DND-41 (cell line): ENCODE data around the gene BAIAP2.

ENCODE experiments used
- EZH2 ChIP-seq: IDR thresholded peaks from 3 replicates; pipeline ENCODE4 v1.6.1; 2012; ENCODE audit warnings: borderline replicate concordance, low read depth, mild to moderate bottlenecking, moderate library complexity, low read length, inconsistent platforms; ENCODE audit not compliant: severe bottlenecking
- TF ChIP-seq, protein P1 (sequence below): IDR thresholded peaks from 2 replicates; pipeline ENCODE4 v1.5.1; 2012; ENCODE audit warnings: borderline replicate concordance, low read length, moderate library complexity, mild to moderate bottlenecking; ENCODE audit not compliant: poor library complexity, severe bottlenecking; ENCODE audit errors: extremely low read depth

DNA sequence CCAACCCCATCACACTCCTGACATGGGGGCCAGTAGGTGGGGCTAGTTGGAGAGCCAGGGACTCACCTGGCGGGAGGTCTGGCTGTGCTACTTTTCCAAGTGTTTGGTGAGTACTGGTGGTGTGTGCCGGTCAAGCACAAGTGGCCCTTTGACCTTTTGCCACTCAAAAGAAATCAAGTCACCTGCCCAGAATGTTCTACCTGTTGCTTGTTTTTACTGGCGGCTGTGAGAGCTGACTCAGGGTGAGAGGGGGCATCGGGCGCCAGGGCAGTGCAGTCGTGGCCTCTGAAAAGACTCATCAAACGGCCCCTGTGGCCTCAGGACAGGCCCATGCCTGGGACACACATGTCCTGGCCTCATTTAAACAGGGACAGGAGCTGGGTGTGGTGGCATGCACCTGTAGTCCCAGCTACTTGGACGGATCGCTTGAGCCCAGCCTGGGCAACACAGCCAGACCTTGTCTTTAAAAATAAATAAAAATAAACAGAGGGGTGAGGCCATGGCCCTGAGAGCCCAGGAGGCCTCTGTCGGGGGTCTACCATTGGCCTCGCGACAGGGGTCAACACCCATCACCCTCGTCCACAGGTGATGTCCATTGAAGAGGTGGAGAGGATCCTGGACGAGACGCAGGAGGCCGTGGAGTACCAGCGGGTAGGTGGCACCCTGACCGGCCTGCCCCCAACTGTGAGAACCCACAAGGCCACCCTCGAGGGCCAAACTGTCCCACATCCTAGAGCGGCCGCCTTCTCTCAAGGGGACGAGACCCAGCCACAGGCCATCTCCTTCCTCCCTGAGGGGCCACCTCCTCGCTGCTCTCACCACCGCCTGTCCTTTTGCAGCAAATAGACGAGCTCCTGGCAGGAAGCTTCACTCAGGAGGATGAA is 38.3 kb upstream of the BAIAP2 start:
- TF ChIP-seq, protein P1, sequence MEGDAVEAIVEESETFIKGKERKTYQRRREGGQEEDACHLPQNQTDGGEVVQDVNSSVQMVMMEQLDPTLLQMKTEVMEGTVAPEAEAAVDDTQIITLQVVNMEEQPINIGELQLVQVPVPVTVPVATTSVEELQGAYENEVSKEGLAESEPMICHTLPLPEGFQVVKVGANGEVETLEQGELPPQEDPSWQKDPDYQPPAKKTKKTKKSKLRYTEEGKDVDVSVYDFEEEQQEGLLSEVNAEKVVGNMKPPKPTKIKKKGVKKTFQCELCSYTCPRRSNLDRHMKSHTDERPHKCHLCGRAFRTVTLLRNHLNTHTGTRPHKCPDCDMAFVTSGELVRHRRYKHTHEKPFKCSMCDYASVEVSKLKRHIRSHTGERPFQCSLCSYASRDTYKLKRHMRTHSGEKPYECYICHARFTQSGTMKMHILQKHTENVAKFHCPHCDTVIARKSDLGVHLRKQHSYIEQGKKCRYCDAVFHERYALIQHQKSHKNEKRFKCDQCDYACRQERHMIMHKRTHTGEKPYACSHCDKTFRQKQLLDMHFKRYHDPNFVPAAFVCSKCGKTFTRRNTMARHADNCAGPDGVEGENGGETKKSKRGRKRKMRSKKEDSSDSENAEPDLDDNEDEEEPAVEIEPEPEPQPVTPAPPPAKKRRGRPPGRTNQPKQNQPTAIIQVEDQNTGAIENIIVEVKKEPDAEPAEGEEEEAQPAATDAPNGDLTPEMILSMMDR, result no peak
- no peak for TF ChIP-seq EZH2
